GM12891 (cell line): ENCODE data around the gene ATAD5.

Experiments
- POLR2A ChIP-seq: IDR thresholded peaks from 2 replicates; pipeline ENCODE4 v1.6.1; 2011; ENCODE audit warnings: low read depth, low read length, control low read depth
- POLR2AphosphoS5 ChIP-seq: IDR thresholded peaks from 2 replicates; pipeline ENCODE4 v1.6.1; 2011; ENCODE audit warnings: low read depth, low read length, control low read depth
- SPI1 ChIP-seq: IDR thresholded peaks from 2 replicates; pipeline ENCODE4 v1.6.1; 2011; ENCODE audit warnings: low read depth, low read length, control low read depth
- TAF1 ChIP-seq: IDR thresholded peaks from 2 replicates; pipeline ENCODE4 v1.6.1; 2011; ENCODE audit warnings: low read depth, low read length, control low read depth

DNA sequence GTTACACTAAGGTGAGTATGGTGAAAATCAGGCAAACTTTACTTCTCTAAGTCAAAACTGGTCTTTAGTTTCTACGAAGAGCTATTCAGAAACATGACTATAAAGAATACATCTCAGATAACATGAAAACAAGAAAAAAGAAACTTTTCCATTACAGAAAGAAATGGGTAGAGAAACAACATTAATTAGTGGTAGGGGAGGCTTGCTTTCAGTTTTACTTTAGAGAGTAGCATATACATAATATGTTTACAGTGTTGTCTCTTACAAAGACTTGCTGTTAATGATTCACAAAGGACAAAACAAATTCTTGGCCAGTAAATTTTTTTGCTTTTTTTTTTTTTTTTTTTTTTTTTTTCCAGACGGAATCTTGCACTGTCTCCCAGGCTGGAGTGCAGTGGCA, 41.5 kb upstream of the ATAD5 start:
- TF ChIP-seq POLR2AphosphoS5 = no peak
- no peak for TF ChIP-seq POLR2A
- TF ChIP-seq TAF1 = no peak
- no peak for TF ChIP-seq SPI1
